Measurements from ENCODE around the gene HS2ST1. TPM values are rescaled to one million over a fixed set of nuclear protein-coding genes. Genes with fewer than 3 reads are reported as not detected.
"Not testable (repeated sequence)": the region's sequence is repeated elsewhere in the genome, so short reads cannot be mapped to it uniquely, and the experiment has no call there.

Gene HS2ST1
- total RNA-seq, 4 donors from 2014 or later, result 13.2 to 19.6 (median 16.7) TPM

GRCh38 chr1:87062687-87063086 lies 148.3 kb downstream of the HS2ST1 start:
- H3K4me1 ChIP-seq, result no peaks in the 10 kb centered on the region
- H3K27ac ChIP-seq, result no peak overlapping the region
- TF ChIP-seq CTCF (IDR thresholded peaks at IDR 0.05), result no peak
- no peak for TF ChIP-seq POLR2A (IDR thresholded peaks at IDR 0.05)
- WGBS, 2 donors, result 95 to 96% methylated on average over 2 of the region's 2 CpGs
- DNase-seq, result no peak
- H3K27me3 ChIP-seq, result no peaks in the 10 kb centered on the region
- H3K4me3 ChIP-seq (replicated peaks in 1 of 3), result no peak overlapping the region
- no peaks in the 10 kb centered on the region for H3K9me3 ChIP-seq
- H3K36me3 ChIP-seq, result no peaks in the 10 kb centered on the region
- intact Hi-C loops (cut with DNase I), result no loop called here

GRCh38 chr1:87064309-87064708 lies 149.9 kb downstream of the HS2ST1 start:
- H3K4me1 ChIP-seq, result no peaks in the 10 kb centered on the region
- intact Hi-C loops (cut with DNase I), result no loop called here
- DNase-seq, result no peak

GRCh38 chr1:87064986-87065385 lies 150.6 kb downstream of the HS2ST1 start:
- H3K36me3 ChIP-seq, result no peaks in the 10 kb centered on the region
- no peaks in the 10 kb centered on the region for H3K4me1 ChIP-seq
- no peak for TF ChIP-seq CTCF (IDR thresholded peaks at IDR 0.05)
- no peak for TF ChIP-seq POLR2A (IDR thresholded peaks at IDR 0.05)
- H3K9me3 ChIP-seq, result no peaks in the 10 kb centered on the region
- DNase-seq, result no peak
- no peak overlapping the region for H3K27ac ChIP-seq
- 100% methylated on average over 1 of the region's 1 CpG for WGBS, 2 donors
- no peaks in the 10 kb centered on the region for H3K27me3 ChIP-seq
- intact Hi-C loops (cut with DNase I), result no loop called here
- no peak overlapping the region for H3K4me3 ChIP-seq (replicated peaks in 1 of 3)

More at GRCh38 chr1:87064309-87064708, 149.9 kb downstream of the HS2ST1 start:
- no peak overlapping the region for H3K4me3 ChIP-seq (replicated peaks in 1 of 3)
- no peak overlapping the region for H3K27ac ChIP-seq
- no peaks in the 10 kb centered on the region for H3K9me3 ChIP-seq
- TF ChIP-seq CTCF (IDR thresholded peaks at IDR 0.05), result no peak
- TF ChIP-seq POLR2A (IDR thresholded peaks at IDR 0.05), result no peak
- no peaks in the 10 kb centered on the region for H3K36me3 ChIP-seq
- H3K27me3 ChIP-seq, result no peaks in the 10 kb centered on the region

- DNase-seq; intact Hi-C loops (cut with DNase I); H3K4me1 ChIP-seq; H3K36me3 ChIP-seq; H3K27me3 ChIP-seq; H3K27ac ChIP-seq; H3K4me3 ChIP-seq (replicated peaks in 1 of 3); H3K9me3 ChIP-seq: not testable (repeated sequence)
- WGBS, 2 donors, result 97 to 100% methylated on average over 1 of the region's 1 CpG
Measured at GRCh38 chr1:87066708-87067107, 152.3 kb downstream of the HS2ST1 start.

GRCh38 chr1:87072411-87072810 lies 158.0 kb downstream of the HS2ST1 start:
- H3K4me1 ChIP-seq, result no peaks in the 10 kb centered on the region
- H3K36me3 ChIP-seq, result no peaks in the 10 kb centered on the region
- TF ChIP-seq POLR2A (IDR thresholded peaks at IDR 0.05), result no peak
- no peak for TF ChIP-seq CTCF (IDR thresholded peaks at IDR 0.05)
- no peak for DNase-seq
- intact Hi-C loops (cut with DNase I), result no loop called here
- no peak overlapping the region for H3K27ac ChIP-seq
- H3K27me3 ChIP-seq, result no peaks in the 10 kb centered on the region
- no peak overlapping the region for H3K4me3 ChIP-seq (replicated peaks in 1 of 3)
- H3K9me3 ChIP-seq, result no peaks in the 10 kb centered on the region

GRCh38 chr1:87072904-87073303 lies 158.5 kb downstream of the HS2ST1 start:
- H3K9me3 ChIP-seq, result no peaks in the 10 kb centered on the region
- no peaks in the 10 kb centered on the region for H3K4me1 ChIP-seq
- H3K4me3 ChIP-seq (replicated peaks in 1 of 3), result no peak overlapping the region
- WGBS, 2 donors, result 95 to 97% methylated on average over 7 of the region's 7 CpGs
- no peaks in the 10 kb centered on the region for H3K36me3 ChIP-seq
- TF ChIP-seq CTCF (IDR thresholded peaks at IDR 0.05) (no peak), POLR2A (IDR thresholded peaks at IDR 0.05) (no peak)
- no peak overlapping the region for H3K27ac ChIP-seq
- no peak for DNase-seq
- intact Hi-C loops (cut with DNase I), result no loop called here
- no peaks in the 10 kb centered on the region for H3K27me3 ChIP-seq

Measured in thyroid gland (tissue), 4 donors.